ENCODE results near the gene AOAH.

- no peak for TF ChIP-seq POLR2A (IDR thresholded peaks at IDR 0.05)
- TF ChIP-seq, protein P1, sequence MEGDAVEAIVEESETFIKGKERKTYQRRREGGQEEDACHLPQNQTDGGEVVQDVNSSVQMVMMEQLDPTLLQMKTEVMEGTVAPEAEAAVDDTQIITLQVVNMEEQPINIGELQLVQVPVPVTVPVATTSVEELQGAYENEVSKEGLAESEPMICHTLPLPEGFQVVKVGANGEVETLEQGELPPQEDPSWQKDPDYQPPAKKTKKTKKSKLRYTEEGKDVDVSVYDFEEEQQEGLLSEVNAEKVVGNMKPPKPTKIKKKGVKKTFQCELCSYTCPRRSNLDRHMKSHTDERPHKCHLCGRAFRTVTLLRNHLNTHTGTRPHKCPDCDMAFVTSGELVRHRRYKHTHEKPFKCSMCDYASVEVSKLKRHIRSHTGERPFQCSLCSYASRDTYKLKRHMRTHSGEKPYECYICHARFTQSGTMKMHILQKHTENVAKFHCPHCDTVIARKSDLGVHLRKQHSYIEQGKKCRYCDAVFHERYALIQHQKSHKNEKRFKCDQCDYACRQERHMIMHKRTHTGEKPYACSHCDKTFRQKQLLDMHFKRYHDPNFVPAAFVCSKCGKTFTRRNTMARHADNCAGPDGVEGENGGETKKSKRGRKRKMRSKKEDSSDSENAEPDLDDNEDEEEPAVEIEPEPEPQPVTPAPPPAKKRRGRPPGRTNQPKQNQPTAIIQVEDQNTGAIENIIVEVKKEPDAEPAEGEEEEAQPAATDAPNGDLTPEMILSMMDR (IDR thresholded peaks at IDR 0.05), result no peak
These were observed 55.5 kb downstream of the AOAH start for GRCh38 chr7:36668750-36669149.

All from suprapubic skin (tissue), 3 donors.